Activated T-helper 9 cell treated with anti-CD3 and anti-CD28 coated beads, Interleukin-2, amount 50 U/mL, for 16 hours (primary cell): ENCODE results near the gene FANCC.

Experiments
- DNase-seq: peaks from one replicate; pipeline ENCODE4 v3.0.0-alpha.2; 2020; ENCODE audit warnings: low read depth

Gene FANCC

GRCh38 chr9:95085036-95085770 is 232.3 kb downstream of the FANCC start:
- DNase-seq: no peak

- DNase-seq: no peak
Measured at GRCh38 chr9:95084254-95084934, 233.1 kb downstream of the FANCC start.

GRCh38 chr9:95083086-95083768 is 234.3 kb downstream of the FANCC start:
- no peak for DNase-seq

- no peak for DNase-seq
Measured at GRCh38 chr9:95082401-95083084, 235.0 kb downstream of the FANCC start.

GRCh38 chr9:95081998-95082397 is 235.5 kb downstream of the FANCC start:
- no peak for DNase-seq

- no peak for DNase-seq
Measured at GRCh38 chr9:95080961-95081647, 236.4 kb downstream of the FANCC start.

GRCh38 chr9:95079461-95079860 is 238.0 kb downstream of the FANCC start:
- no peak for DNase-seq

- DNase-seq: no peak
Measured at GRCh38 chr9:95078939-95079338, 238.6 kb downstream of the FANCC start.

- no peak for DNase-seq
Measured at GRCh38 chr9:95078511-95078910, 239.0 kb downstream of the FANCC start.

GRCh38 chr9:95077766-95078370 is 239.6 kb downstream of the FANCC start:
- no peak for DNase-seq

- no peak for DNase-seq
Measured at GRCh38 chr9:95077053-95077765, 240.3 kb downstream of the FANCC start.

GRCh38 chr9:95076696-95077052 is 240.8 kb downstream of the FANCC start:
- DNase-seq: no peak

GRCh38 chr9:95075700-95076099 is 241.8 kb downstream of the FANCC start:
- no peak for DNase-seq

GRCh38 chr9:95074632-95075031 is 242.9 kb downstream of the FANCC start:
- no peak for DNase-seq

GRCh38 chr9:95073918-95074317 is 243.6 kb downstream of the FANCC start:
- no peak for DNase-seq

GRCh38 chr9:95073042-95073607 is 244.4 kb downstream of the FANCC start:
- DNase-seq: no peak

GRCh38 chr9:95071925-95072324 is 245.6 kb downstream of the FANCC start:
- DNase-seq: no peak

GRCh38 chr9:95071450-95071849 is 246.1 kb downstream of the FANCC start:
- DNase-seq: no peak

- no peak for DNase-seq
Measured at GRCh38 chr9:95070549-95071021, 246.9 kb downstream of the FANCC start.

- no peak for DNase-seq
Measured at GRCh38 chr9:95067897-95068296, 249.6 kb downstream of the FANCC start.
